ENCODE measurements around the gene SOAT2.
A peak's percentile ranks its signal among the peaks of the same experiment; 100 is the strongest.

The SOAT2 gene

GRCh38 chr12:53131844-53132243 lies 28.6 kb downstream of the SOAT2 start:
- no peak overlapping the region for H3K4me3 ChIP-seq (ENCODE audit: control insufficient read depth, low read depth, low read length)
- TF ChIP-seq CTCF (IDR thresholded peaks at IDR 0.05; ENCODE audit: control insufficient read depth, insufficient read depth, low read depth, low read length, missing control alignments): no peak
- DNase-seq (ENCODE audit: low read depth): no peak

GRCh38 chr12:53133722-53134121 lies 30.4 kb downstream of the SOAT2 start:
- H3K4me3 ChIP-seq (ENCODE audit: control insufficient read depth, low read depth, low read length): no peak overlapping the region
- DNase-seq (ENCODE audit: low read depth): no peak
- TF ChIP-seq CTCF (IDR thresholded peaks at IDR 0.05; ENCODE audit: control insufficient read depth, insufficient read depth, low read depth, low read length, missing control alignments): no peak

- TF ChIP-seq CTCF (IDR thresholded peaks at IDR 0.05; ENCODE audit: control insufficient read depth, insufficient read depth, low read depth, low read length, missing control alignments): no peak
- no peak overlapping the region for H3K4me3 ChIP-seq (ENCODE audit: control insufficient read depth, low read depth, low read length)
- DNase-seq (ENCODE audit: low read depth): no peak
These were observed 40.1 kb downstream of the SOAT2 start for GRCh38 chr12:53143355-53143754.

GRCh38 chr12:53145383-53146260 lies 42.3 kb downstream of the SOAT2 start:
- no peak for TF ChIP-seq CTCF (IDR thresholded peaks at IDR 0.05; ENCODE audit: control insufficient read depth, insufficient read depth, low read depth, low read length, missing control alignments)
- DNase-seq (ENCODE audit: low read depth): peak; percentile 27

GRCh38 chr12:53147181-53147580 lies 43.9 kb downstream of the SOAT2 start:
- DNase-seq (ENCODE audit: low read depth): no peak
- H3K4me3 ChIP-seq (ENCODE audit: control insufficient read depth, low read depth, low read length): no peak overlapping the region
- TF ChIP-seq CTCF (IDR thresholded peaks at IDR 0.05; ENCODE audit: control insufficient read depth, insufficient read depth, low read depth, low read length, missing control alignments): no peak

More at GRCh38 chr12:53145383-53146260, 42.3 kb downstream of the SOAT2 start:
- no peak overlapping the region for H3K4me3 ChIP-seq (ENCODE audit: control insufficient read depth, low read depth, low read length)

GRCh38 chr12:53147653-53148052 lies 44.4 kb downstream of the SOAT2 start:
- no peak overlapping the region for H3K4me3 ChIP-seq (ENCODE audit: control insufficient read depth, low read depth, low read length)
- no peak for DNase-seq (ENCODE audit: low read depth)
- no peak for TF ChIP-seq CTCF (IDR thresholded peaks at IDR 0.05; ENCODE audit: control insufficient read depth, insufficient read depth, low read depth, low read length, missing control alignments)
